PFSK-1 (cell line): ENCODE results near the gene MIPOL1.

Source experiments
- POLR2AphosphoS5 ChIP-seq: IDR thresholded peaks from 2 replicates; pipeline ENCODE4 v1.6.1; 2012; ENCODE audit warnings: low read depth, mild to moderate bottlenecking, control low read depth, low read length, moderate library complexity
- REST ChIP-seq, 2 experiments: IDR thresholded peaks; 2 replicates each; pipeline versions ENCODE4 v1.6.1 to v1.8.0; 2011 to 2012; ENCODE audit warnings: low read depth in 2 of 2, low read length in 2 of 2, control low read depth in 1 of 2, inconsistent platforms in 1 of 2, mild to moderate bottlenecking in 1 of 2, moderate library complexity in 1 of 2; ENCODE audit not compliant: insufficient read depth in 1 of 2
- SIN3A ChIP-seq: IDR thresholded peaks from 2 replicates; pipeline ENCODE4 v1.6.1; 2012; ENCODE audit warnings: mild to moderate bottlenecking, low read length, moderate library complexity, borderline replicate concordance; ENCODE audit not compliant: insufficient read depth
- TAF1 ChIP-seq: IDR thresholded peaks from 2 replicates; pipeline ENCODE4 v1.6.1; 2012; ENCODE audit warnings: low read length, control low read depth, borderline replicate concordance; ENCODE audit not compliant: insufficient read depth

GRCh38 chr14:37234222-37234621 is 36.5 kb downstream of the MIPOL1 start:
- TF ChIP-seq POLR2AphosphoS5 (no peak), TAF1 (no peak), REST (IDR thresholded peaks at IDR 0.05; ENCODE audit: insufficient read depth in 1 of 2, low read depth in 2 of 2, low read length in 2 of 2) (no peak), SIN3A (no peak)
